Astrocyte (in vitro differentiated cells and primary cell): ENCODE data around the gene DARS1.

ENCODE experiments used
- EZH2 ChIP-seq: IDR thresholded peaks from 2 replicates; pipeline ENCODE4 v1.6.1; 2012; ENCODE audit warnings: mild to moderate bottlenecking, low read length, inconsistent platforms; ENCODE audit not compliant: insufficient read depth
- TF ChIP-seq, protein P1 (sequence below): IDR thresholded peaks from 2 replicates; pipeline ENCODE4 v1.5.1; 2011; ENCODE audit warnings: low read depth, mild to moderate bottlenecking, inconsistent platforms, low read length, moderate library complexity; ENCODE audit not compliant: insufficient read depth

DNA sequence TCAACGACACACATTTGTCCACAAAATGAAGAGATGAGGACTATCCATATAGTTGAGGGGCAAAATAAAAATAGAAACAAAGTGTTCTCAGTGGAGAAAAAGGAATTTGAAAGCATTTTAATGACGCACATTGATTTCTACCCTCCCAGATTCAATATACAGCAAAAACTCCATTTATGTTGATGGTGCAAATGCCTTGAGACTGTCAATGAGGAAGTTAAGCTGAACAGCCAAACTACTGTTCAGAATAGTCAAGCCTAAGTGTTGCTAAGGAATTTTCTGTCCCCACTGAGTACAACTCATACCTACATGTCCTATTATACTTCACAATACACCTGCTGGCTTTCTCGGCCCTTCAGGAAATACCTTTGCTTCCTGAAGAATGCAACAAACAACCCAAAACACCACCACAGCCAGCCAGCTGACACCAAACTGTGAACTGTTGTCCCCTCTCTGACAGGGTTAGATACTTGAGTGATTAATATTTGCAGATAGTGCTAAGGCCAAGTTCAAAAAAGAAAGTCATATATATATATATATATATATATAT, 27.8 kb upstream of the DARS1 start:
- TF ChIP-seq, protein P1, sequence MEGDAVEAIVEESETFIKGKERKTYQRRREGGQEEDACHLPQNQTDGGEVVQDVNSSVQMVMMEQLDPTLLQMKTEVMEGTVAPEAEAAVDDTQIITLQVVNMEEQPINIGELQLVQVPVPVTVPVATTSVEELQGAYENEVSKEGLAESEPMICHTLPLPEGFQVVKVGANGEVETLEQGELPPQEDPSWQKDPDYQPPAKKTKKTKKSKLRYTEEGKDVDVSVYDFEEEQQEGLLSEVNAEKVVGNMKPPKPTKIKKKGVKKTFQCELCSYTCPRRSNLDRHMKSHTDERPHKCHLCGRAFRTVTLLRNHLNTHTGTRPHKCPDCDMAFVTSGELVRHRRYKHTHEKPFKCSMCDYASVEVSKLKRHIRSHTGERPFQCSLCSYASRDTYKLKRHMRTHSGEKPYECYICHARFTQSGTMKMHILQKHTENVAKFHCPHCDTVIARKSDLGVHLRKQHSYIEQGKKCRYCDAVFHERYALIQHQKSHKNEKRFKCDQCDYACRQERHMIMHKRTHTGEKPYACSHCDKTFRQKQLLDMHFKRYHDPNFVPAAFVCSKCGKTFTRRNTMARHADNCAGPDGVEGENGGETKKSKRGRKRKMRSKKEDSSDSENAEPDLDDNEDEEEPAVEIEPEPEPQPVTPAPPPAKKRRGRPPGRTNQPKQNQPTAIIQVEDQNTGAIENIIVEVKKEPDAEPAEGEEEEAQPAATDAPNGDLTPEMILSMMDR = no peak
- no peak for TF ChIP-seq EZH2
